ENCODE measurements around the gene CYTH3.
"Not testable (repeated sequence)": the region's sequence is repeated elsewhere in the genome, so short reads cannot be mapped to it uniquely, and the experiment has no call there.

Gene CYTH3

GRCh38 chr7:6227294-6227846 is 45.1 kb downstream of the CYTH3 start:
- DNase-seq, result no peak

- no peak for DNase-seq
These were observed 46.1 kb downstream of the CYTH3 start for GRCh38 chr7:6226194-6226799.

GRCh38 chr7:6223411-6223810 is 49.0 kb downstream of the CYTH3 start:
- DNase-seq, result not testable (repeated sequence)

DNA sequence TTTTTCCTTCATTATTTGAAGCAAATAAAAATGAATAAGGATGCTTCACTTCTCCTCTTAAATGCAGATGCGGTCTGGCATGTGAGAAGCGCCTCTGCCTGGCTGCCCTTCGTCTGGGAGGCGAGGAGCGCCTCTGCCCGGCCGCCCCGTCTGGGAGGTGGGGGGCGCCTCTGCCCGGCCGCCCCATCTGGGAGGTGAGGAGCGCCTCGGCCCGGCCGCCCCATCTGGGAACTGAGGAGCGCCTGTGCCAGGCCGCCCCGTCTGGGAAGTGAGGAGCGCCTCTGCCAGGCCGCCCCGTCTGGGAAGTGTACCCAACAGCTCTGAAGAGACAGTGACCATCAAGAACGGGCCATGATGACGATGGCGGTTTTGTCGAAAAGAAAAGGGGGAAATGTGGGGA is 49.4 kb downstream of the CYTH3 start:
- DNase-seq, result not testable (repeated sequence)

GRCh38 chr7:6221340-6222319 is 50.8 kb downstream of the CYTH3 start:
- peak; percentile 46 for DNase-seq

GRCh38 chr7:6218329-6218728 is 54.1 kb downstream of the CYTH3 start:
- DNase-seq, result no peak

DNA sequence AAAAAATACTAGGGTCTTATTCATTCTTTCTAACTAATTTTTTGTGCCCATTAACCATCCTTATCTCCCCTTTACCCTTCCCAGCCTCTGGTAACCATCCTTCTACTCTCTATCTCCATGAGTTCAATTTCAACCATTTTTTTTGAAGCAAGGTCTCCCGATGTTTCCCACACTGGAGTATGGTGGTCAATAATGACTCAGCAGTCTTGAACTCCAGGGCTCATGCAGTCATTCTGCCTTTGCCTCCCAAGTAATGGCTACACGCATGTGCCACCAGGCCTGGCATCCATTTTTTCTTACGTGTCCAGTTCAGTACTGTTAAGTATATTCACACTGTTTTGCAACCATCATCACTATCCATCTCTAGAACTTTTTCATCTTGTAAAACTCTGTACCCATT is 60.4 kb downstream of the CYTH3 start:
- no peak for DNase-seq

- no peak for DNase-seq
These were observed 61.6 kb downstream of the CYTH3 start for GRCh38 chr7:6210621-6211372.

GRCh38 chr7:6209340-6209739 is 63.1 kb downstream of the CYTH3 start:
- no peak for DNase-seq

DNA sequence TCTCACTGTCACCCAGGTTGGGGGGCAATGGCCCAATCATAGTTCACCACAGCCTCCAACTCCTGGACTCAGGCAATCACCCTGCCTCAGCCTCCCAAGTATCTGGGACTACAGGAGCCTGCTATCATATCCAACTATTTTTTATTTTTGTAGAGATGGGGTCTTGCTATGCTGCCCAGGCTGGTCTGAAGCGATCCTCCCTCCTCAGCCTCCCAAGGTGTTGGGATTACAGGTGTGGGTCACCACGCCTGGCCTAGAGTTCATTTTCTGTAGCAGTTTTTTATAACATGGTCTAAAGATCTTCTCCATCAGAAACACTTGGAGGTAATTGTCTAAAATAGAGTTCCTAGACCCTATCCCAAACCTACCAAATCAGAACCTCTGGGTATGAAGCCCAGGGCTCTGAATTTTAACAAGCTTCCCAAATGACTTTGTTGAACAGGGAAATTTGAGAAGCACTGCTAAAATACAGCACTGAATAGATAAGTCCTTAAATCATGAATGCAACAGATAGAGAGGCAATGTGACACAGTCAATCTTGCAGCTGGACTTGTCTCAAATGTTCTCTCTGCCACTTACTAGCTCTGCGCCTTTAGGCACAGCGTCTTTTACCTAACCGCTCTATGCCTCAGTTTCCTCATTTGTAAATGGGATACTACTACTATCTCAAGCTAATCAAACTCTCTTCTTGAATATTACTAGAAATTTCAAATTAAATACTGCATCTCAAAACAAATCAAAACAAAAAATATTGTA is 63.7 kb downstream of the CYTH3 start:
- no peak for DNase-seq

DNA sequence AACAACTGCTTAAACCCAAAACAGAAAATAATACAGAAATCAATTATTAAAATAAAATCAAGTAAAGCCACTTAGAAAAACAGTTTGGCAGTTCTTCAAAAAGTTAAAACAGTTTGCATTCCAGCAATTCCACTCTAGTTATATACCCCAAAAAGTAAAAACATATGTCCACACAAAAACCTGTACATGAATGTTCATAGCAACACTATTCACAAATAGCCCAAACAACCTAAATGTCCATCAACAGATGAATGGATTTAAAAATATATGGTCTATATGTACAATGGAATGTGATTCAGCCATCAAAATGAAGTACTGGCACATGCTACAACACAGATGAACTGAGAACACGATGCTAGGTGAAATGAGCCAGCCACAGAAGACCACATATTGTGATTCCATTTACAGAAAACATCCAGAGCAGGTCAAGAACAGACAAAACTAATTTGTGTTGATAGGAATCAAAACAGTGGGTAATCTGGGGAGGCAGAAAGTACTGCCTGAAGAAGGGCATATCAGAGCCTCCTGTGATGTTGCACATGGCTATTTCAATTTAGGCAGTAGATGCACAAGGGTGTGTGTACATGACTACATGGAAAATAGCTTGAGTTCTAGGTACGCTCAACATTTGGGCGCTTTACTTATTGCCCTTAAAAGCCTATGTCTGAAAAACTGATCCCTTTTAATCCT is 66.3 kb downstream of the CYTH3 start:
- DNase-seq, result no peak

DNA sequence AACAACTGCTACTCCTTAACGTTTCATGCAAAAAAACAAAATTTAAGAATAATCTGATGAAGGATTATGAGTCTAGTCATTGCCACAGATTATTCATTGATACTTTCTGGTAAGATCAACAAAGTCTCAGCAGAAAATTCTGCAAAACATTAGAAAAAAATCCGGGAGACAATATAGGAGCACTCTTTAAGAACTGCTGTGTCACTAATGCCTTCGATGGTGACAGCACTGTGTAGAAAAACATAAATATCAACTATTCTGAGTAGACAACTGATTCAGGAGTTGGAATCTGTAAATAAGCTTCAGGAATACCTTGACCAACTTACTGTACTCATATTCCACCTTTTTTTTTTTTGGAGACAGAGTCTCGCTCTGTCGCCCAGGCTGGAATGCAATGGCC is 69.0 kb downstream of the CYTH3 start:
- no peak for DNase-seq

DNA sequence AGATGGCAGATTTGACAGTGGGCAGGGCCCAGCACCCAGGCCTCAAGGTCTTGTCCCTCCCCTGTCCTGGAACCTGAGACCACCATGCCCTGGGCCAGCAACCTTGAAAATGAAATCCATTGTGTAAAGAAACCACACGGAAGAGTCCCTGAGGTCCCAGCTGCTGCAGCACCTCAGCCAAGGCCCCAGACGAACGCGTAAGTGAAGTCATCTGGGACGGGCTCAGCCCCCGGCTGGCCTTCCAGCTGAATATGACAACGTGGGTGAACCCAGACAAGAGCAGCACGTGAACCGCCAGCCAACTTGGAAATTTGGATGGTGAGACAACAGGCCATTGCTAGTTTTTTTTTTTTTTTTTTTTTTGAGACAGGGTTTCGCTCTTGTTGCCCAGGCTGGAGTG is 70.3 kb downstream of the CYTH3 start:
- no peak for DNase-seq

DNA sequence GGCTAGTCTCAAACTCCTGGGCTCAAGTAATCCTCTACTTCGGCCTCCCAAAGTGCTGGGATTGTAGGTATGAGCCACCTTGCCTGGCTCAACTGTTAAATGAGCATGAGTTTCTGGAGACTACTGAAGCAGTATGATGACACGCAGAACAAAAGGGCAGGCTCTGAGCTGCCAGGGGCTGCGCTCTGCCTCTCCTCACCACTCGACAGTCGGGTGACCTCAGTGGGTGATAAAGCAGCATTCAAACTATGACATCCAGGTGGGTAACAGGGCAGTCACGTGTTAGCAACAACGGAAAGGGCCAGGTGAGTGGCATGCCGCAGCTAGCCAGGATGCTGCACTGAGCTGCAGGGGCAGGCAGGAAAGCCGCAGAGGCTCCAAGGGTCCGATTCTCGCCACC is 71.5 kb downstream of the CYTH3 start:
- DNase-seq, result no peak

DNA sequence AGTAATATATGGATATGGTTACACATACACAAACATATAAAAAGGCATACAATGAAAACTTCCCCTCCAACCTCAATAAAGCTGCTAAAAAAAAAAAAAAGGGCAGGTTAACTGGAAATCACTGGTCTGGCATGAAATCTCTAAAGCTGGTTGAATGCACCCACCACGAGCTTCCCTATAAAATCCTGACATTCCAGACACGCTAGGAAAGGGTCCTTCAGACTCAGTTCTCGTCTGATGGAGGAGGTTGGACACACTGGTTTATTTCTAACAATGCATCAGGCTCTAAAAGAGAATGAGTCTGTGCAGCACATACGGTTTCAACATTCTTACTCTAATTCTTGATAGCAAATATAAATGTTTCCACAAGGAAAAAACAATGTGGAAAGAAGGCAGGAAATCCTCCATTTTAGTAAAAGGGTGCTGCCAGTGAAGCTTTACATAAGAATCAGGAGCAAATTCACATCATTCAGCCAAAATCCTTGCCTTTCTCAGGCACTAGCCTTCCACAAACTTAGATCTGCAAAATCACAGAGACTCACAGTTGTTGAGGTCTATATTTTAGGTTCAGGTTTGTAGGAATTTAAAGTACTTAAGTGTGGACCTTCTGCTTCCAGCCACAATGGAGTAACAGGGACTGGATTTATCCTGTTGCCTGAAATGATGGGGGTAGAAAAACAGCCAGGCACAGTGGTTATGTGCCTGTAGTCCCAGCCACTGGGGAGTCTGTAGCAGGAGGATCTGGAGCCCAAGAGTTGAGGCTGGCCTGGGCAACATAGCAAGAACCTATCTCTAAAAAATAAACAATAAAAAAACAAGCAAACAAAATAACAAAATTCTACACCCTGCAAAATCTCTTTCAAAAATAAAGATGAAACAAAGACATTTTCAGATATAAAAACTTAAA is 73.5 kb downstream of the CYTH3 start:
- no peak for DNase-seq

- no peak for DNase-seq
These were observed 74.4 kb downstream of the CYTH3 start for GRCh38 chr7:6197801-6198551.

DNA sequence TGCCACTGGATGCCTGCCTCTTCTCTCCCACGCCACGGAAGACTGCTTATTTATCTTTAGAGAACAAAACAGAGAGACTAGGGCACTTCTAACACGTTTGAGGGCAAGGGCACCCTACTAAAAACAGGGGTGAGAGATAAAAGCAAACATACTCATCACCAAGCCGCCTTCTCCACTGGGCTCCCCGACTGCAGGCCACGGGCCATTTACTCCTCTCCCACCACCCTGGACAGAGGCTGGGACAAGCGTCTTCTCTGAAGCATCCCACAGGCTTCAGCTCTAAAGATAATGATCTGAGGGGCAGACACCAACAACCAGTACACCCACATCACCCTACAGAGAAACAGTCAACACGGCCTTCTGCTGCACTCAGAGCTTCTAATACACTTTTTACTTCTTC is 78.7 kb downstream of the CYTH3 start:
- no peak for DNase-seq

DNA sequence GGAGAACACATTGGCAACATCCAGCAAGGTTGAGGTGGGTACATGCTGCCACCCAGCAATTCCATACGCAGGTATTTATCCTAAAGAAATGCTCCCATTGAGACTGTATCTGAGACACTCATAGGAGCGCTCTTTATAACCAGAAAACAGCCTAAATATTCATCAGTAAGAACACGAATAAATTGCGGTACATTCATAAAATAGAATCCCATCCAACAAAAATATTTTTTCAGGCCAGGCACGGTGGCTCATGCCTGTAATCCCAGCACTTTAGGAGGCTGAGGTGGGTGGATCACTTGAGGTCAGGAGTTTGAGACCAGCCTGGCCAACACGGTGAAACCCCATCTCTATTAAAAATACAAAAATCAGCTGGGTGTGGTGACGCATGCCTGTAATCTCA is 81.9 kb downstream of the CYTH3 start:
- not testable (repeated sequence) for DNase-seq

DNA sequence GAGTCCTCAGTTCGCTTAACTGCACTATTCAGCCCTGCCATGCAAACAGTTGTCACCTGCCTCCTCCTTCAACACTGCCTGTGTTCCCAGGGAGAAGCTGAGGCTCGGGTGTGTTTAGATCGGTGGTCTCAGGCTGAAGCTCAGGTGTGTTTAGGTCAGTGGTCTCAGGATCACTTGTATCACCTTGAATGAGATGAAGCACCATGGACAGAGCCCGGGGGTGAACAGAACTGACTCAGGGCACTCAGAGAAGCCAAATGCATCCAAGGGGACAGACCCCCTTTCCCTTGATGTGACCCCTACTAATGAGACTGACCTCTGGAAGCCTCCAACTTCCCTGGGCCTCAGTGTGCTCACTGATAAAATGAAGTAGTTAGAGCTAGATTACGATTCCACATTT is 84.0 kb downstream of the CYTH3 start:
- no peak for DNase-seq

DNA sequence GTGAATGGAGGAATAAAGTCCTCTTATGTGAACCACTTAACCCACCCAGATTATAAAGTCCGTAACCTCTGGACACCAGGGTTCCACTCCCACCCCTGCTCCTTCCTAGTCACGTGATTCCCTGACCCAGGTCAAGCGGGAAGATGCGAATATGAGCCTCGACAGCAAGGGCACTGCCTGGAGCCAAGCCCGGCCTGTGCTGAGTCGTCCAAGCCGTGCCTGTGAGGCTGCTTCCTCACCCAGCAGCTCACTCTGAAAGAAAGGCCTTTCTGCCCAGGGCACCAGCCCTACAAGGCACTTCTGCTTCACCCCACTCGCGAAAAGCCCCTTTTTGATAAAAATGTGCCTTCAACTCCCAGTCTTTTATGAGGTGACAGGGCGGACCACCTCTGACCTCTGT is 85.8 kb downstream of the CYTH3 start:
- DNase-seq, result no peak
